T-helper 1 cell treated with Interleukin-12 subunit alpha and Interleukin-12 subunit beta and Interleukin-4 antibody, amounts not matched to agents 30 μg/mL and 1 μg/mL, for 36 hours (primary cell): ENCODE data around the gene CCDC91.

ENCODE experiments used
- H3K27ac Mint-ChIP-seq: one replicate; pipeline ENCODE4 v1.8.0; 2021; ENCODE audit warnings: mild to moderate bottlenecking, mixed read lengths
- H3K27me3 Mint-ChIP-seq: one replicate; pipeline ENCODE4 v1.8.0; 2021; ENCODE audit warnings: low read depth, mixed read lengths
- H3K36me3 Mint-ChIP-seq: one replicate; pipeline ENCODE4 v1.8.0; 2021; ENCODE audit warnings: low read depth, mixed read lengths
- H3K4me1 Mint-ChIP-seq: one replicate; pipeline ENCODE4 v1.8.0; 2021; ENCODE audit warnings: low read depth, mixed read lengths
- H3K4me3 Mint-ChIP-seq: one replicate; pipeline ENCODE4 v1.8.0; 2021; ENCODE audit warnings: mild to moderate bottlenecking, moderate library complexity, mixed read lengths
- H3K9me3 Mint-ChIP-seq: one replicate; pipeline ENCODE4 v1.8.0; 2021; ENCODE audit warnings: mixed read lengths

CCDC91 gene

DNA sequence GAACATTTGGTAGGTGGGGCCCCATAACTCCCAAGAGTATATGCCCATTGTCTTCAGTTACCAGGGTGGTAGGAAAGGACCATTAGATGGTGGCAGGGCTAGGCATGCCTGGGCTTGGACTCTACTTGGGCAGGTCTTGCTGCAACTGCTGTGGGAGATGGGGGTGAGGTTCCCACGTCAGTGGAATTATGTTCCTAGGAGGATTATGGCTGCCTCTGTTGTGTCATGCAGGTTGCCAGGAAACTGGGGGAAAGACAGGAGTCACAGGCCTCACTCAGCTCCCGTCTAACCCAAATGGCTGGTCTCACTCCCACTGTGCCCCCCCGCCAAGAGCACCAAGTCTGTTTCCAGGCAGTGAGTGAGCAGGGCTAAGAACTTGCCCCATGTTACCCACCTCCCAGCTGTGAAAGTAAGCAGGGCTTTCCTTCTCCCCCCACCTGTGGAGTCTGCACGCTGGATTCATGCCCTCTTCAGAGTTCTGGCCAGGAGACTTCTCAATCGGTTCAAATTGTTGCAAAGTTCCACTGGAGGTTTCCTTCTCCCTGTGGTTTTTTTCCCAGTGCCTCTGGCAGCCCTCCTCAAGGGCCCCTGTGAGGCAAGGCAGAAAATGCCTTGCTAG lies 337.5 kb downstream of the CCDC91 start:
- Mint-ChIP-seq H3K4me3 (no peak overlapping the region), H3K27me3 (no peaks in the 10 kb centered on the region), H3K36me3 (peaks cover 8% of the 10 kb centered on the region), H3K9me3 (peaks cover 41% of the 10 kb centered on the region), H3K4me1 (peaks cover 7% of the 10 kb centered on the region), H3K27ac (no peak overlapping the region)

DNA sequence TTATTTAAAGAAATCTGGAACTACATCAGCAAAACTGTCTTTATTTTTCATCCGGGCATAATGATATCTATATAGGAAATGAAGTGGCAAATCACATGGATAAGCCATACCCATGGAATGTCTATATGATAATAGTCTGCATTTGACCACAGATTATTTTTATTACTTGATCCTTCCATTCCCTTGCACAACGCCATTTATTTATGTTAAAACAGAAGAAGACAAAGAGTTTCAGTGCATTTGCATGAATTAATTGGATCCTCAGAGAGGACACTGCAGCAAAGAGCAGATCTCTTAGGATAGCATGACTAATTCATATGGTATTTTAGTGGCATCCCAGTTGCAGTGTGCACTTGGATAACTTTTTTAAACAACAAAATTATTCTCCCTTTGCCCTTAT lies 345.0 kb downstream of the CCDC91 start:
- H3K9me3 Mint-ChIP-seq: no peaks in the 10 kb centered on the region
- peaks cover 4% of the 10 kb centered on the region for H3K4me1 Mint-ChIP-seq
- H3K4me3 Mint-ChIP-seq: no peak overlapping the region
- no peak overlapping the region for H3K27ac Mint-ChIP-seq
- peaks cover 2% of the 10 kb centered on the region for H3K36me3 Mint-ChIP-seq
- H3K27me3 Mint-ChIP-seq: no peaks in the 10 kb centered on the region

DNA sequence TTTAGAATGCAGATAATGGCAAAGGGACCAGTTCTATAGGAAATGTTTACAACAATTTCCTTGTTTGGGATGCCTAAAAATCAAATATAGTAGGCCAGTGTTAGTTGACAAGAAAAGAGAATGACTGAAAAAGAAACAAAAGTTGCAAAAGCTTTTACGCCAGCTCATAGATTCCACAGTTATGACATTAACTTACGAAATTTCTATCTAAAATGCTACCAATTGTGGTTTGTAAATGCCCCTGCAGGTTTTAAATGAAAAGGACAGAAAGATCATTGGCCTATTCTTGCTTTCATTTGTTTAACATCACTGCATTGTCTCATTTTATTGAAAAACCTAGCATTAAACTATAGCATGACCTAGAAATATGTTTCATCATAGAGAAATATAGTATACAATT lies 345.8 kb downstream of the CCDC91 start:
- peaks cover 2% of the 10 kb centered on the region for H3K36me3 Mint-ChIP-seq
- H3K4me1 Mint-ChIP-seq: peaks cover 4% of the 10 kb centered on the region
- peaks cover 6% of the 10 kb centered on the region for H3K9me3 Mint-ChIP-seq
- no peak overlapping the region for H3K27ac Mint-ChIP-seq
- no peaks in the 10 kb centered on the region for H3K27me3 Mint-ChIP-seq
- no peak overlapping the region for H3K4me3 Mint-ChIP-seq

DNA sequence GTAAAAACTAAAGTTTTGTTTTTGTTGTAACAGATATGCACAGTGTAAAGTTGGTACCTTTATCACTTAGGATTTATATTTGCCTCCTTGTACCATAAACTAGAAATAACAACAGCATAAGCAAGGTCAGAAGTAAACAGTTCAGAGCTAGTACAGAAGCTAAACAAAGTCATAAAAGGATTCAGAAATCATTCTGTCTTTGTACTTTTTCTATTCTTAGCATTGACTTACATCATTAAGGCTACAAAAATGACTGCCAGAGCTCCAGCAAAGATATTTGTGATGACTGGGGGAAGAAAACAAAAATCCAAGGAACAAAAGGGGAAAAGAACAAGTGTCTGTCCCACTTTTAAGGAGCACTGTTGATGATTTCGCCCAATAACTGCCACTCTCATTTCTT lies 347.2 kb downstream of the CCDC91 start:
- Mint-ChIP-seq H3K27ac (no peak overlapping the region), H3K4me1 (peaks cover 4% of the 10 kb centered on the region), H3K27me3 (no peaks in the 10 kb centered on the region), H3K9me3 (peaks cover 13% of the 10 kb centered on the region), H3K36me3 (peaks cover 2% of the 10 kb centered on the region), H3K4me3 (no peak overlapping the region)

DNA sequence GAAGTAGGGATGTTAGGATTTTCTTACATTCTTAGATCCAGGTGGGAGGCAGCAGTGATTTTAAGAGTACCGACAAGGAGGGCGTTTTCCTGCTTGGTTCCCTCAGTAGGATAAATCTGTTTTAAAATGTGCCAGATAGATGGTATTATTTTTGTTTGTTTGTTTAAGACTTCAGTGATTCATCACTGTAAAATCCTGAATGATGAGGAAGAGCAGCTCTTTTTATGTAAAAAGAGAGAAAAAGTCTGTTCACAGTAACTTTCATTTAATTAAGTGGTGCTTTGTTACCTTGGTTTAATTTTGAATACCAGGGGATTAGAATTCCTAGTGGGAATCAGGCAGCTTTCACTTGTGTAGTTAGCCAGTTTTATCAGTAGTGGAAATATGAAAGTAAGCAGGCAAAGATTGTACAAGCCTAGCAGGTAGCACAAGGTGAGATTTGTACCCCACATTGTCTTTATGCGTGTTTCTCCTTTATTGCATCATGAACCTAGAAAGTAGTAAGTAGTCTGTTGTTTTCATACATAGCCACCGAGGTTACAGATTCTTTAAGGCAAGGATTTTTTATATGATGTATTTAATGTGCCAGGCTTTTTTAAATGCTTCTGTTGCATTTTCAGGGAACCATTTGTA lies 349.6 kb downstream of the CCDC91 start:
- peaks cover 21% of the 10 kb centered on the region for H3K9me3 Mint-ChIP-seq
- H3K36me3 Mint-ChIP-seq: peaks cover 10% of the 10 kb centered on the region

DNA sequence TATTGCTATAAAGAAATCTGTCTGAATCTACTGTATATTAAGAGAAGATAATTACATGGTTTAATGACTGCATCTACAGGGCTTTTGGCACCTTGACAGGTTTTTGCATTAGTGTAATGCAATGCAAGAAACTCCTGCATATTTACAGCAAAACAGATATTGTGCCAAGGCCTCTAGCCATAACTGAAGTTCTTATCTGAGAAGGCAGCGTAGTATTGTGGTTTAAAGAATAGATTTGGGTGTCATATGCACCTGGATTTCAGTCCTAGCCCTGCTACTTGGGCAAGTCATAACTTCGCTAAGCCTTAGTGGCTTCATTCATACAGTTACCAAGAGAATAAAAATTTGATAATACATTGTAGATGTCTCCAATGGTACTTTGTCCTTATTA lies 350.1 kb downstream of the CCDC91 start:
- Mint-ChIP-seq H3K27ac (no peak overlapping the region), H3K27me3 (no peaks in the 10 kb centered on the region), H3K9me3 (peaks cover 21% of the 10 kb centered on the region), H3K36me3 (peaks cover 10% of the 10 kb centered on the region), H3K4me1 (peaks cover 18% of the 10 kb centered on the region), H3K4me3 (no peak overlapping the region)

More for the DNA sequence above, 349.6 kb downstream of the CCDC91 start:
- no peak overlapping the region for H3K27ac Mint-ChIP-seq
- H3K27me3 Mint-ChIP-seq: no peaks in the 10 kb centered on the region
- no peak overlapping the region for H3K4me3 Mint-ChIP-seq
- peaks cover 18% of the 10 kb centered on the region for H3K4me1 Mint-ChIP-seq

DNA sequence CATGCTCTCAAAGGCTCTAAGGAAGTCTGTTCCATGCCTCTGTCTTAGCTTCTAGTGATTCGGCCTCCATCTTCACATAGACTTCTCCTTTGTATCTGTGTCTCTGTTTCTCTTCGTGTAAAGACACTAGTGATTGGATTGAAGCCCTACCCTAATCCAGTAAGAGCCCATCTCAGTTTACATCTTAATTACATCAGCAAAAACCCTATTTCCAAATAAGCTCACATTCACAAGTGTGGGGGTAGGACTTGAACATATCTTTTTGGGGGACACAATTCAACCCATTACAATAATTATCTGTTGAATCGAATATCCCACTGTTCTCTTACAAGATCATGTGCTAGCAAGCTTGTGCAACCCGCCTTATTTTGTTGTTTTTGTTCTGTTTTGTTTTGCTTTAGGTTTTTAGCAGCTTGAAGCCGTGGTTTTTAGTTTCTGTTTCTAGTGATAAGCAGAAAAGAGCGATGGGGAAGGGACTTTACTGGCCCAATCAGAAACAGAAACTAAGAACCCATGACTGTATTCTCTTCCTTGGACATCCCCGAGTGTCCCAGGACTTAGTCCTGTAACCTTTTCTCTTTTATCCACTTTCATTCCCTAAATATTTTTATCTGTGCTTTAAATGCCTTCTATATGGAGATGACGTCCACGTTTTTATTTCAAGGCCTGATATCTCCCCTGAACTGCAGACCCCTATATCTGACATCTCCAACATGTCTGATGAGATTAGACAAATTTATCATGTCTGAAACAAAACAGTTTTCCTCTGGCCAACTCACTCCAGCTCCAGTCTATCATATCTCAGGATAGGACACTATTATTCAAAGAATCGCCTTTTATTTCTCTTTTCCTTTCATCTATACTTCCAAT lies 353.0 kb downstream of the CCDC91 start:
- H3K27ac Mint-ChIP-seq: peak overlapping the region; percentile 76
- H3K9me3 Mint-ChIP-seq: peaks cover 21% of the 10 kb centered on the region
- H3K4me3 Mint-ChIP-seq: peak overlapping the region; percentile 18
- no peaks in the 10 kb centered on the region for H3K27me3 Mint-ChIP-seq
- H3K4me1 Mint-ChIP-seq: peaks cover 14% of the 10 kb centered on the region
- peaks cover 10% of the 10 kb centered on the region for H3K36me3 Mint-ChIP-seq

DNA sequence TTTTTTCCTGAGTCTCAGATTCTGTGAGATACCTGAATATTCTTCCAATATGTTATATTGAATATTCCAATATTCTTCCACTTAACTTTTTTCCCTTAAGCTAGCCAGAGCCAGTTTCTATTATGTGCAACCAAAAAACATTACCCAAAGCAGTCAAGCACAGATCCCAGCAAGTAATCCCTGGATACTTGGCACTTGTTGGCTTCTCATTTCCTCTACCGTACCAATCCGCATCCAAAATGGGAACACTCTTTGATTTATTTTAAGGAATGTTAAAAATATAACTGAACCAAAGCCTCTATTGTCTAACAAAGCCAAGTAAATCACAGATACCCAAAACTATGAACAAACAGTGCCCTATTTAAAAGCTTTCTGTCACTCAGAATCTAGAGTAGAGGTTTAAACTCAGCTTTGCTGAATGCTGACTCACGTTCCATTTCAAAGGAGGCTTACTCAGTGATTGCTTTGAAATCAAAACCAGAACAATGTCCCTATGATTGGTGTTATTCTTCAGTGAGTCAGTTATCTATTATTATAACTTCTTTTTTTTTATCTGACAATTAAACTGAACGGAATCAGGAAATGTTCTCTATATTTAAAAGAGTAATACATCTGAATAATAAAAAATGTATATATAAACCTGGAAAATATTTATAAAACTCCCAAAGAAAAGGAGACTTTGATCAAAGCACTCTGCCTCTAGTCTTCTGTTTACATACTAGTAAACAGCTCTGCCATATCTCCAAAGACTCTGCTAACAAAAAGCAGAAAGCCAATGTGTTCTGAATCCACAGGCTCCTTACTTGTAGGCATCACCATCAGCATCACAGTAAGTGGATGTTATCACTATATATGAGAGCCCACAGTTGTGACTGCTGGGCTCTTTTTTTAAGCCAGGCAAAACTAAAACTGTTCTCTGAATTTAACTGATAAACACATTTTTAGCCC lies 360.8 kb downstream of the CCDC91 start:
- H3K27ac Mint-ChIP-seq: no peak overlapping the region

DNA sequence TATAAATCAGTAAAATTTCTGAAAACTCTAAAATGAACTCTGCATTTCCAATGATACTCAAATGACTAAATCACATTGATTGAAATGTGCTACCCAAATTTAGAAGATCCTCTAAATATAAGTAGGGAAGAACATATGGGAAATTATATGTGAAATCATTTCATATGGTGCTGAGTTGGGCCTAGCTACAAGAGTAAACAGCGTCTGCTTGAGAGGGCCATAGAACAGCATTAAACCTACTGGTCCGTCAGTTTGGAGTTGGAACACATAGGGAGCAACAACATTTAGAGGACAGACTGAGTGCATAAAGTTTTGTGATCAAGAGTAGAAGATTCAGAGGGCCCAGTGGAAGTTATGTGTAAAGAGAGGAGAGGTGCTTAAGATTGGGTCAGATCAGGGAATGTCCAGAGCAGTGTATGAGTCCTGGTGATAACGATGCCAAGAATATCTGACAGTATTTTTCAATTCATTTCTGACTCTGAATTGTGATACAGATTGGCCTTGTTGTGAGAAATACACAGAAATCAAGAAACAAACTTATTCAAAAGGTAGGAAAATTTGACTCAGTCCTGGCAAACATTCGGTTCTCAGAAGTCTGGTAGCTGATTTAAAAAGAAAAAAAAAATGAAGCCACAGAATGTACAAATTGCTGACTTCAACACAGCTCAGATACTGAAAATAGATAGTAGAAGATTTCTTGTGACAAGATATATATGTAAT lies 362.2 kb downstream of the CCDC91 start:
- no peaks in the 10 kb centered on the region for H3K27me3 Mint-ChIP-seq
- H3K27ac Mint-ChIP-seq: peak overlapping the region; percentile 3
- H3K9me3 Mint-ChIP-seq: no peaks in the 10 kb centered on the region
- H3K4me1 Mint-ChIP-seq: peaks cover 5% of the 10 kb centered on the region
- no peaks in the 10 kb centered on the region for H3K36me3 Mint-ChIP-seq
- H3K4me3 Mint-ChIP-seq: no peak overlapping the region

More for the DNA sequence above, 360.8 kb downstream of the CCDC91 start:
- Mint-ChIP-seq H3K9me3 (no peaks in the 10 kb centered on the region), H3K27me3 (no peaks in the 10 kb centered on the region), H3K36me3 (no peaks in the 10 kb centered on the region), H3K4me3 (no peak overlapping the region), H3K4me1 (peaks cover 5% of the 10 kb centered on the region)

DNA sequence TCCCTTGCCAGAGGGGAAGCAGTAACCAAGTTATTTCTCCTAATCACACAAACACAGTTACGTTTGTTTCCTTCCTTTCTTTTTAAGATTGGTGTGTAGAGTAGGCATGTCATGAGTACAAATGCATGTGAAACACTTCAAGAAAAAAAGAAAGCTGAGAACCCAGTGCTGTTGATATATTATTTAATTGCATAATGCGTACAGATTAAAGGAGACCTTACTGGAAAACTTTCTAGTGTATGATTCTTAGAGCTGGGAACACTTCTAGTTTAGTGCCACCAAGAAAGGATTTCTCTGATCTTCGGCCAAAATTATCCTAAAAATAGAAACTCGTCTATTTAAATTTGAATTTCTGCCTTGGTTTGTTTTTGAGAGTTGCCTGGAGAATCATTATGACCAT lies 365.5 kb downstream of the CCDC91 start:
- Mint-ChIP-seq H3K27me3 (no peaks in the 10 kb centered on the region), H3K9me3 (no peaks in the 10 kb centered on the region), H3K4me1 (peaks cover 5% of the 10 kb centered on the region), H3K36me3 (no peaks in the 10 kb centered on the region), H3K4me3 (no peak overlapping the region), H3K27ac (no peak overlapping the region)

DNA sequence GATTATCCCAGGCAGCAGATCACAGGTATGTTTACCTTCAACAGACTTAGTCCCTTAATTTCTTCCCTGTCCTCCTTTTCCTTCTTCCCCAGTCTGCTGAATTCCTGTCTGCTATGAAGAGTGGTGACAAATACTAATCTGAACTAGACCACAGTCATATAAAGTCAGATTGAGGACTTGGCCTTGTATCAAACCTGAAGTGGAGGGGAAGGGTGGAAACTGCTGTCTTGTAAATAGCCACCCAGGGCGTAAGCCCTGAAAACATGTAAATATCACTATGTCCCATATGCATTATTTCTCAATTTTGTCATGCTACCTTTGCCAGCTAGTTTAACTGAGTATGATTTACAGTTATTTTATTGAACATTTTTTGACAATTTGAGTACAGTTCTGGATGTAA lies 368.0 kb downstream of the CCDC91 start:
- Mint-ChIP-seq H3K27ac (no peak overlapping the region), H3K4me3 (no peak overlapping the region)

DNA sequence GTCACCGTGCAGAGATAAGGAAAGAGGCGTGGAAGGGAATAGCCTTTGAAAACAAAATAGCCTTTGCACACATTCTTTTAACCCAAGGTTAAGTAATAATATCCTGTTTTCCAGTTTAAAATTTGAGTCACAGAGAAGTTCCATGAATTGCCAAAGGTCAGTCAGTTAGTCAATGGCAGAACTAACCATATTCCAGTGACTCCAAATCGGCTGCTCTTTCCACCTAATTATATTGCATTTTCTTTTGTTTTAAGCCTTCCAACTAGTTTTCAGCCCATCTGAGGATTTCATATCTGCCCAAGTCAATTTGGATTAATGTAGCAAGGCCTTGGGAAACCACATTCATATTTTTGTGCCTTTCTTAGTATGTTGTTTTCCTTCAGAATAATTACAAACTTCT lies 373.0 kb downstream of the CCDC91 start:
- Mint-ChIP-seq H3K9me3 (no peaks in the 10 kb centered on the region), H3K27me3 (no peaks in the 10 kb centered on the region), H3K4me1 (no peaks in the 10 kb centered on the region), H3K36me3 (no peaks in the 10 kb centered on the region), H3K4me3 (no peak overlapping the region), H3K27ac (no peak overlapping the region)

More for the DNA sequence above, 368.0 kb downstream of the CCDC91 start:
- no peaks in the 10 kb centered on the region for H3K27me3 Mint-ChIP-seq
- no peaks in the 10 kb centered on the region for H3K36me3 Mint-ChIP-seq
- no peaks in the 10 kb centered on the region for H3K4me1 Mint-ChIP-seq
- no peaks in the 10 kb centered on the region for H3K9me3 Mint-ChIP-seq

DNA sequence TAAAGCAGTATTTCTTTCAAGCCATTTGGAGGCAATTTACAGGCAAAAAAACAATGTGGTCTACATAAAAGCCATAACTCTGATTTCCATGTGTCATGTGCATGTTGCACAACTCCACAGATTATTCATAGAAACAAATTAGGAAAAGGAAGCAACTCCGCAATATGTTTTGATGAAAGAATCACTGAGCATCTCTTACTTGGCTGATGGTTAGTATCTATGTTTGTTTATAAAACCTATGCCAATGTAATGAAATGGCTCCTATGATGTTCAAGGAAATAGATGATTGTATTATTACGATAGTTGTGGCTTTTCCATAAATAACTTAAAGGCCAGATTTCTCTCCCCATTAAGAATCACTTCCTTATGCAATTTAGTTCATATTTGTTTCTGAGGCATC lies 373.7 kb downstream of the CCDC91 start:
- Mint-ChIP-seq H3K4me3 (no peak overlapping the region), H3K9me3 (no peaks in the 10 kb centered on the region), H3K4me1 (no peaks in the 10 kb centered on the region), H3K27ac (no peak overlapping the region), H3K27me3 (no peaks in the 10 kb centered on the region), H3K36me3 (no peaks in the 10 kb centered on the region)
